NCI-H748 (cell line): ENCODE results near the gene GPC3.
A peak's percentile ranks its signal among the peaks of the same experiment; 100 is the strongest.

Experiments used
- DNase-seq: peaks from one replicate; lab custom pipeline; 2025; ENCODE audit not compliant: unreplicated experiment; lab: John Stamatoyannopoulos, UW

The GPC3 gene

DNA sequence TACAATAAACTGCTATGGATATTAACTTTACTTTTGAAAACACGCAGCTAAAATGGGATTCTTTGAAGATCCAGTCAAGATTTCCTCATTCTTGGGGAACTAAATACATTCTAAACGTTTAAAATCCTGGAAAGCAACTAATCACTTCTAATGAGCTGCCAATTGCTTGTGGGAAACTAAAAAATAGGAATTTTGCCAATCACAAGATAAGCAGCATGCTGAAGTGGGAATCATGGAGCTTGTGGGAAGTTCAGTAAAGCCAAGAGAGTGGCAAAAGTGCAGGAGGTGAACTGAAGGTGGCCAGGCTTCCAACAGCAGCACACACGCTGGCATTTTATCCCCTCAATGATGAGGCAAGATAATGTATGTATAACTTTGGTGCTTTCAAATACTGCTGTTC, 133.0 kb downstream of the GPC3 start:
- DNase-seq: no peak

DNA sequence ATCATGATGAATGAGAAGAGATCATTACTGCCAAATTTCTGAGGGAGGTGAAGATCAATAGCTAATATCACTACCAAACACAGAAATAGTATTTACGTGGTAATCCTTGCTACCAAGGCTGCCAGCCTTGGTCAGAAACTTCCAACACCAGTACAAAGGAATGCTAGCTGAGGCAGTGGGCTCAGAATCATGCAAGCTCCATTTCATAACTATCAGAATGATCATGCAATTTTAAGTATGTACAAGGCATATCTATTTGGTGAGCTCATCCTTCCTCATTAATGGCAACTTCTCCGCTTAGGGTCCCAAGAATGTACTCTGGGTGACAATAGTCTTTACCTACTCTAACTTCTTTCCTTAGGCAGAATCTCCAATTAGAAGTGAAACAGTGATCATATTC, 135.0 kb downstream of the GPC3 start:
- DNase-seq: no peak

DNA sequence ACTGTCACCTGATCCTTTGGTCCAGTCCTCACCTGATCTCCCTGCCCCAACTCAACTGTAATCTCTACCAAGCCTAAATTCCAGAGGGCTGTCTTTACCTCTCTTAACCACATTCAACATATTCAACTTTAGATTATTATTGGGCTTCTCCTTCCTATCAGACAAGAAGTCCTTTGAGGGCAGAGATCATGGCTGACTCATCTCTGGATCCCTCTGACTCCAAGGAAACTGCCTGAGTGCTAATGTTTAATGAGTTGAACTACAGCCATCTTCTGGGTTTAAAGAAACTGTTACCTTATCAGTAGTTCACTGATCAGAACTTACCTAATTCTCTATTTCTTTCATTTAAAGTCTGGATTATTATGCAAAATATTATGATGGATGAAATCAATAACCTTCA, 135.7 kb downstream of the GPC3 start:
- no peak for DNase-seq

DNA sequence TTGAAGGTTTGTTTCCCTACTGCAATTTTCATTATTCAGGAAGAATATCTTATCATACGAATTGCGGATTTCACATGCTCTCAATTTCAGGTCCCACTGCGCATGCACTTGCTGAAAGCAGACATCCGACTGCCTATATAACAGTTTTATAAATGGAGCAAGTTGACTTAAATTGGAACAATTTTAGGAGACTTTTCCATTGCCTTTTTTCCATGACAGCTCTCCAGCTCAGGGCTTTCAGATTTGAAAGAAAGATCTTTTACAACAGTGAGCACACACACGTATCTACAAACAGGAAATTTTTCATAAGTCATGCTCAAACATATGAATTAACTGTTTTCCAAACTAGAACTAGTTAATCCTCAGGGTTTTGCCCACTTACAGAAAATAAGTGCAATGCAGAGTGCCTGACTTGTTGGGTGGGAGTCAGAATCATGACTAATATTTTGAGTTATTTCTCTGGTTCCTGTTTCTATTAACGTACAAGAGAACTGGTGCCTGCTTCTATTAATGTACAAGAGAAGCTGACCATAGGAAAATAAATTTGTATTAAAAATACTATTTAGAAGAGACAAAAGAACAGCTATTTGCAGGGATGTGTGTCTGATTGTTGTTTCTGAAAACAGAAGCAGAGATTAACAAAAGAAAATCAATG, 137.9 kb downstream of the GPC3 start:
- no peak for DNase-seq

DNA sequence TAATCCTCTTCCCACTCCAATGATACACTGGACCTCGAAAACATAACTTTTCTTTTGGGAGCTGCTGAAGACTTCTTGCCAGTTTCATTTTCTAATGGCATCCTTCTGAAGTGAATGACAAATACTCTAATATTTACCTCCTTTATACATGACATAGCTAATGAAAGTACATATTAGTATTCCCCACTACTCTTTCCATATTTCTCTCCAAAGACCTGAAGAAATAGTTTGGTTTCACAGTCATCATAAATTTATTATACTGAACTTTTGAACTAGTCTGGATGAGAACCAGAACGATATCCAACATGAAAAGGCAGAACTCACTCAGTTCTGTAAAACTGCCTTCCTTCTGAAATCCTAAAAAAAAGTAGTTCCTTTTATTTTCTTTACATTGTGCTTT, 139.1 kb downstream of the GPC3 start:
- no peak for DNase-seq

DNA sequence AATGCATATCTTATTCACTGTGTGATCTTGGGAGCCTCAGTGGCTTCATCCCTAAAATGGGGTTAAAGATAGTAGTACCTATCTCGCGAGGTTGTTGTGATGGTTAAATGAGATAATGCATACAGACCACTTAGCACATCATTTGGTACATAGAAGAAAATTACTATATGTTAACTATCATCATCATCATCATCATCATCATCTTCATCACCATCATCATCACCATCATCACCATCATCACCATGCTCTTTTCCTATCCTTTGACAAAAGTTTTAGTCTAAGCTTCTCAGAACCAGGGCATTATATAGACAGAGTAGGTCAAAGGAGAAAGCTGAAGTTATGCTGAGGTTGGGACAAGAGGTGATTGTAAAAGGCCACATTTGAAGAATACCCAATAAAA, 145.0 kb downstream of the GPC3 start:
- DNase-seq: no peak

DNA sequence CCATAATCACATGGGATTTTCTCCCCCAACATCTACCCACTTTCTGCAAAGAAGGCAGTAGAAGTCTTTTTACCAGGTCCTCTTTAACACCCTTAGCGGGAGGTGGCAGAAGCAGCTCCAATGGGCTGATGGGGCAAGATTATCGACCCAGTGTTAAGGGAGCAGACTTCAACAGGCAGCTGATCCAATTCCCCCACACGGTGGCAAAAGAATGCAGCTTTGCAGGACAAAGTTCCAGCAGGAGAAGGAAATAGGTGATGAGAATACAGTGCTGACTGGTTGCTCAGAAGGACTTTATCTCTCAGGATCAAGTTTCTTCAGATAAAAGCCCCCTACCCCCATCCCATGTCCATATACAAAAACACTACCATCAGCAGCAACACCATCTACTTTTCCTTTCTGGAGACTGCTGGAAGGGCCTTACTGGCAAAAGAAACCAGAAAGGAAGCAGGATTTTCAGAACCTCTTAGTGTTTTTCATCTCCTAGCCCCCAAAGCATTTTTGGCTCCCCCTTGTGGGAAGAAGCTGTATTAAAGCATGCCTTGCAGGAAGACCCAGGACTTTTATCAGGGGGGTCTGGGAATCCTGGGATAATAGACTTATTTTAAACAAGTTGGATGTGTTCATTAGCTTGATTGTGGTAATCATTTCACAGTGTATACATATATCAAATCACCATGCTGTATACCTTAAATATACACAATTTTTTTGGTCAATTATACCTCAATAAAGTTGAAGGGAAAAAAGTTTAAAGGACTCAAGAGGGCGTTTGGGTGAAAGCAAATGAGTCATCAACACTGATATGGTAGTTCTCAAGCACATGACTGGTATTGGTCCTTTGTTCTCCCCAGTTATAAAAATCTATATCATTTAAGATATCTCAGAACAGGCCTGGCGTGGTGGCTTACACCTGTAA, 146.4 kb downstream of the GPC3 start:
- peak; percentile 49 for DNase-seq

DNA sequence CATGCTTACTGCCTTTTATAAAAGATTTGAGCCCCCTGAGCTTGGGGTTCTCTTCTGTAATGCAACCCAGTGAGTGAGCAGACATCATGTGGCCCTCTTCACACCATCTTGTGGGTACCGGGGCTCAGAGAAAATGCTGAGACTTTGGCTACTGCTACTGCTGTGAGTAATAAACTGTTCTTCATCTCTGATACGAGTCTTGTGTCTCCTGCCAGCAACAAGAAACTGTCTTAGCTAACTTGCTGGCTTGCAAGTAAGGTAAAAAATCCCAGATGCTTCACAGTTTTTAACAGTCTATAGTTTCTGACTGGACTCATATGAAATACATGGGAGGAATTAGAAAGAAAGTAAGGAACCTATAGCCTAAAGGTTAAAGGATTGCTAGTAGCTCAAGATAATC, 148.3 kb downstream of the GPC3 start:
- DNase-seq: no peak

DNA sequence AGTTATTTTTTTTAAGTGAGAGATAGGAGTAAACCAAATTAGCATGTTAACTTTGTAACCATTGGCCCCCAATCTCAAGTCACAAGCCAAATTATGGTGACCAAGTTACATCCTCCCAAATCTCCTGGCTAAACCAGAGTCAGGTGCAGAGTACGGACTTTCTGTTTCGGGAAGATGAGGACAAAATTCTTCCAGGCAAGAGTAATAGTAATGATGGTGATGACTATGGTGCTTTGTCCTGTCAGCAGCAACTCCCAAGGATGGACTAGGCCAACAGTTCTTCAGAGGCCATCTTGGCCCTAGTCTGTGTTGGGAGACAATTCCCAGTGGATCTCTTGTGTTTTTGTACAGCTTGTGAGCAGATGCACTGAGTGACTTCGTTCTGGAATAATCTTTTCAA, 148.8 kb downstream of the GPC3 start:
- no peak for DNase-seq

DNA sequence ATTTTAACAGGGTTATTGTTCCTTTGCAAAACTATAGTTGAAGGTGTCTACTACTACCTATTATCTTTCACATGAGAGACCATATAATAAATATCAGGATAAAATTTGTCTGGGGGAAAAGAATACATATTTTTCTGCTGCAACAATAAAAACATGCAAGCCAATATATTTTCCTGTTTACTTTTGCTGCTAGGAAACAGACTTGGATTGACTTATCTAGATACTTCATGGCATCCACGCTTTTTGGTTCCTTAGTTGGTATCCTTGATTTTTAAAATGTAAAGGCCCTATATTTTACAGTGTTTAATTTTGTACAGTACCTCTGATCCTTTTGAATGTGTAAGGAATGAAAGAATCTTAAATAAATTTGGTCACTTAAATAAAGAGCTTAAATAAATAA, 150.6 kb downstream of the GPC3 start:
- no peak for DNase-seq

DNA sequence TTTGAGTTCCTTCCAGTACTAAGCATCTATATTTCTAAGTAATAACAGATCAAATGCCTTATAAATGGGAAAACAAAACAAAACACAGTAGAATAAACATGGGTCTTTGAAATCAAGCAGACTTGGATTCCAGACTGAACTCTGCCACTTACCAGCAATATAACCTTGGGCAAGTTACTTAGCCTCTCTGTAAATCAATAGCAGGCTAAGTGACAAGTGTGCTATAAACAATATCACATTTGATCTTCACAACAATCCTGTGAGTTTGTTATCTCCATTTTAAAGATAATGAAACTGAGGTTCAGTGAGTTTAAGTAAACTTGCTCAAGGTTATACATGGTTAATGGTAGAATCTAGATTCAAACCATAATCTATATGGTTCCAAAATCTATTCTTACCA, 165.8 kb downstream of the GPC3 start:
- no peak for DNase-seq

DNA sequence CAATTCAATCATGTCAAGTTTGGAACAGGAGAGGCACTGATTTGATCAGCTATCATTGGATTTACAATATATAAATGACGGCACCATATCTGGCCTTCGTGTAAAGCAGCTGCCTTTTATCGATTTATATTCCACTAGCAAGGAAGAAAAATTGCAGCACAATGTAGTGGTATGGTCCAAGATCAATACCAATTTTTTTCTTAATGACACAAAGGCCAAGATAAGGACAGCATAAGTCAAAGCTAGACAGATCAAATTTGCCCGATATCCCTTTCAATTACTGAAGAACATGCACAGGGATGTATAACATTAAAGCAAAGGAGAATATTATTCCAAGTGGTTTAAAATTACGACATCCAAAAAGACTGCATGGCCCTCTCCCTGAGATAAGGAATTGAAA, 167.4 kb downstream of the GPC3 start:
- DNase-seq: no peak

DNA sequence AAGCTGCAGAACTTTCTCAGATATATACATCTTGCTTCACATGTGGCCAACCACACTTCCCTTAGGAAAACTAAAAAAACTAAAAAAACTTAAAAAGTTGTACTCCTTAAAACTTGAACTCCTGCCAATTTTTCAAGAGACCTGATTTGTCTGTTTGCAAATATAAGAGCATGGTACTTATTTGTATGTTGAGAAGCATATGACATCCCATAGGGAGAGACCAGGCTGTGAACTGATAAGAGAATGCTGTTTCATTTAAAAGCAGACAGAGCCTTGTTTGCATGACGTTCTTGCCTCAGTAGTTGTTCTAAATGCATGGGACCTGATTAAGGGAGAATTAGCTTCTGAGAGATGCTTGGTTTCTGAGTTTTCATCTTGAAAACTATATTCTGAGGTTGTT, 169.9 kb downstream of the GPC3 start:
- no peak for DNase-seq

DNA sequence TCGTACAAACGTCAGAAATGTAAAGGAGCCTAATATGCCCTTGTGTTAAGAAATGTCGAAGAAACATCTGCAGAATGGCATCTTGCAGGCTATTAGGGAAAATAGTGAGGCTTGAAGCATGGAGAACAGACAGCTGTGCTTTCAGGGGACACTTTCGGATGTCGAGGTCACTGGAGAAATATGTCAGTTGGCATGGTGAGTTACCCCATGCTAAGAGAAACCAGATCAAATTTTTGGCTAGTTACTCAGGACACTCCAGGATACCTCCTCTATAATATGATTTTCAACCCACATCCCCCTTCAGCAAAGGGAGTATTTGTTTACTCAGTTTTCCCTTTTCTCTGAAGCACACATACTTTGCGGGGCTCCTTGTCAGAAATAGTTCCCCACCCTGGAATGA, 171.4 kb downstream of the GPC3 start:
- no peak for DNase-seq

DNA sequence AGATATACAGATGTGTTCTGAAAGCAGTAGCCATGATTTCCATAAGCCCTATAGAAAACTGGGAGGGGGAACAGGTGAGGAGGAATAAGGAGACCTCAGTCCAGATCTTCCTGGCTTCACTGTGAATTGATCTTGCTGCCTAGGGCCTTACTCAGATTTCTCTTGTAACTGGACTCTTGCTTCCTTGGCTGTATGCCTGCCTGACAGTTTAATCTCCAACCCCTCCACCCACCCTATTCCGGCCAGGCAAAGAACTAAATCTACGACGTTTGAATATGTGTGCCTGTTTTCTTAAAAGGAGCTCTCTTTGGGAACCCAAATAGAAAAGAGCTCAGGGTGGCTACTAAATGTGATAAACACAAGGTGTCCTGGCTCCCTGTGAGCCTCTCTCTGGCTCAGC, 173.0 kb downstream of the GPC3 start:
- no peak for DNase-seq

DNA sequence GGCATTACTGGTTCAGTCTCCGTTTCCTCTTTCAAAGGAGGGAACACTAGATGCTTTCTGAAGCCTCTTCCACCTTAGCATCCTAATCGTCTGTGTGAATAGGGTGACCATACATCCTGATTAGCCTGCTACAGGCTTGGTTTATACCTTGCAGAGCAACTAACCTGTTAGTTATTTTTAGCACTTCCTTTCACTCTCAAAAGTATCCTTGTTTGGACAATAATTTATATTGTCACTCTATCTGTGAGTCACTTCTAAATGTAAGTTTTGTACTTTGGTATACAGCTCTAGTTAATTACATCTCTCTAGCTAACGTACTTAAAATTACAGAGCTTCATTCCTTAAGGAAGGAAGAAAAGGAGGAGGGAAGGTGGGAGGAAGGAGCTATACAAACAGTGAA, 174.5 kb downstream of the GPC3 start:
- no peak for DNase-seq

DNA sequence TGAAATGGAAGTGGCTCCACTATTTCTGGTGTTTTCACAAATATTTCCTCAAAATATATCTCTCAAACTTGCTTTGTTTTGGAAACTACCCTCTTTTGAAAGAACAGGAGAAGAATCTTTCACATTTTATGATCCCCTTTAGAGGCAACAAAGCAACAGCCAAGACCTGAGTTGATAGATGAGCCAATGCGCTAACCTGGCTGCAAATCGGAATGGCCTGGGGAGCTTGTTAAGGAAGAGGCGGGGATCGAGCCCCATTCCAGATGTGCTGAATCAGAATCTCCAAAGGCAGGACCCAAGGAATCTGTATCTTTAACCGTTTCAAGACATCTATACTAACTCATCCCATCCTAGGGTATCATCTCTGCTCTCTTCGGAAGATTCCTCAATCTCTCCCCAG, 181.3 kb downstream of the GPC3 start:
- DNase-seq: no peak

DNA sequence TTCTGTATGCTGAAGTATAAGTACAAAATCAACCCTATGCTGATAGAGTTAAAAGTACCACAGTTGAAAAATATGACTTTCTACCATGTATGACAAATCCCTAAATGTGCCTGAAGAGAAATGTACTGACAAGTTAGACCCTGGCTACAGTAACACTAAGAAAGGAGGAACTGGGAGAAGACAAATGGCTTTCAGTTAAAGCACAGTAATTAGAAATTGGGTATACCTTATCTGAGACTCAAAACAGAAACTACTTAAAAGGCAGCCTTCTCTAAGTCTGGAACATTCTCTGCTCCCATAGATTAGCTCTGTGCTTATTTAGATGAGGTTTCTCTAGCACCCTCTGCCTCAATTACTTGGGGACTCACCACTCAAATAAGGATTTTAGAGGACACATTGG, 189.1 kb downstream of the GPC3 start:
- DNase-seq: no peak

DNA sequence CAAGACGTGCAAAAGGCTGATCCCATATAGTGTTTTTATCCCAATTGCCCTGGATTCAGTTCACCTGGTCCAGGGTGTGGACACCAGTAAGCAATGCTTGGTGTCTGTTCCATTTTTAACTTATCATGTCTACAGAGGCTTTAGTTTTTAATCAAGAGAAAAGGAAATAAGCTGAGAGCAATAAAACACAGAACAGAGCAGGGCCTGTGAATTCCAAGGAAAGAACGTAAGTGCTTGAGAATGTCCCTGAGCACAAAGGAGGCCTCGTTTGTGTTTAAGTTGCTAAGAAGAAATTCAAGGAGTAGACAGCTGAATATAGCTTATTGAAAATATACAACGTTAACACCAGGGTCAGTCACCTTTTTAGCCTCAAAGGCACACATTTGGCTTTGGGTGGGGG, 191.3 kb downstream of the GPC3 start:
- DNase-seq: no peak

DNA sequence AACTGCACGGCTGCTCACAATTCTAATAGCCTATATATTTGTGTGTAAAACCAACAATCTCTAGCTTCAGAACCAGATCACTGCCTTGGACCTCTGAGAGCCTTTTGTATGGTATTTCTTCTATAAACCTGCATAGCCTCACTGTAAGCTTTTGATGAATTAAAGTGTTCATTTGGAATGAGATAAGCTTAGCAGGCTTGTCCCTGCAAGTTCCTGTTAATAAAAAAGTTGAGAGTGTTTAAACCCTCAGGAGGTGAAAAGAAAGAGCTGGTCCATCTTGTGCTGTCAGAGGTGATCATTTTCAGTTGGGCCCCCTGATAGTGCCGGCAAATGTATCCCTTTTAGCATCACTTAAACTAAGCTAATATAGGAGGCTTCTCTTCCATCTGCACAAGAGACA, 191.8 kb downstream of the GPC3 start:
- no peak for DNase-seq

DNA sequence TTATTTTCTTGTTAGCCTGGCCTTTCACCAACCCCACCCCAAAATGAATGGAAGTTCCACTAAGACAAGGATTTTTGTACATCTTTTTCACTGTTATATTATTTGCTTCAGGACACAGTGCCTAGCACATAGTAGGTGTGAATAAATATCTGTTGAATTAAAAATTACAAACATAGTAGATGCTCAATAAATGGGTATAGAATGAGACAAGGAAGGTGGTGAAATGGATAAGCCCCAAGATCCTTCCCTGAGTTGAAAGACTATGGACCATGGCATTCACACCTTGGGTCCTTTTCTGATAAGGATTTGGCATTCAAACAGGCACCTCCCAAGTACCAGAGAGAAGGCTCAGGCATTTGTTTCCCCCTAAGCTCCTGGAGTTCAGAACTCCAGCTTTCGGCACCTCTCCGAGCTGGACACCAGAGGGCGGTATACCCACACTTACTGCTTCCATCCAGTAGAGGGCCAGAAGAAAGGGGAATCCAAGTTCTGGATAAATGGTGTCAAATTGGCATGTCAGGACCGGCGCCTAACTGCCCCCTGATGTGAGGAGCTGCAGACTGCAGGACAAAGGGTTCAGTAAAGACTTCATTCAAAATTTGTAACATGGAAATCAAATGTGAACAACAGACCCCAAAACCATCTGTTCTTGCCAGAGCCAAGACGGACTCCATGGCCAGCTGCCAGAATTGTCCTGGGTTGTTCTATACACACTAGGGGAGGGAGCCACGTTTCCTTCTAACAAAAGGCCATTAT, 193.0 kb downstream of the GPC3 start:
- DNase-seq: peak; percentile 86

DNA sequence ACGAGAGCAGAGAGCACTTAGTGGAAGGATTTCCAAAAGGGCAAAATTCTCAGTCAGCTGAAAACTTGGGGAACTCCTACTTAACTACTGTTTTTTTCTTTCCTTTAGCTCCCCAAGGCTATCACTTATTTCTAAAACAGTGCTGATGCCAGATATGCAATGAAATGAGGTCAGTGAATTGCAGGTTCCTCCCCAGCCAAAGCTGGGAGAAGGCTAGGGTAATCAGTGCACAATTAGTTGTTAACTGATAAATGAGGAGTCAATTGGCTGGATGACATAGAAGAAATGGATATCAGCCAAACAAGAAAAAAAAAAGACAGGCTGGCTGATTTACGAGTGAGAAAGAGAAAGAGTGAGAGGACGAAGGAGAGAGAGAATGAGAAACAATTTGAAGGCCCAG, 195.6 kb downstream of the GPC3 start:
- DNase-seq: no peak
